Natural killer cell (primary cell): Measurements from ENCODE around the gene RBM33. TPM values are rescaled to one million over a fixed set of nuclear protein-coding genes. Genes with fewer than 3 reads are reported as not detected.
"Not testable (repeated sequence)": the region's sequence is repeated elsewhere in the genome, so short reads cannot be mapped to it uniquely, and the experiment has no call there.

ENCODE experiments used
- ATAC-seq, 3 donors: fragments of 150-1000 bp in 2 of 3; fragments of 200-7000 bp in 1 of 3; cut with Tn5 transposase; 1 replicate in 1 of 3; 2 replicates in 2 of 3; pipeline ENCODE4 v1.10.0; 2021; ENCODE audit warnings: mild to moderate bottlenecking in 2 of 3, moderate library complexity in 2 of 3
- DNase-seq, 2 donors: peaks; one replicate each; pipeline versions ENCODE4 v3.0.0 to v3.0.0-alpha.2; 2013 to 2021; ENCODE audit warnings: mixed read lengths in 1 of 2
- H3K27ac ChIP-seq: one replicate; pipeline ENCODE4 v1.5.1; 2013; ENCODE audit warnings: mild to moderate bottlenecking, low read length
- H3K27me3 ChIP-seq: one replicate; pipeline ENCODE4 v1.6.1; 2013; ENCODE audit warnings: low read length; ENCODE audit not compliant: control insufficient read depth, insufficient read depth
- H3K36me3 ChIP-seq: one replicate; pipeline ENCODE4 v1.6.1; 2013; ENCODE audit warnings: low read length; ENCODE audit not compliant: control insufficient read depth, insufficient read depth
- H3K4me1 ChIP-seq: one replicate; pipeline ENCODE4 v1.6.1; 2013; ENCODE audit warnings: low read length; ENCODE audit not compliant: control insufficient read depth, insufficient read depth
- H3K4me3 ChIP-seq: one replicate; pipeline ENCODE4 v1.5.1; 2013; ENCODE audit warnings: low read length
- H3K9me3 ChIP-seq: one replicate; pipeline ENCODE4 v1.6.1; 2013; ENCODE audit warnings: low read length; ENCODE audit not compliant: control insufficient read depth, insufficient read depth
- H3K27ac Mint-ChIP-seq, 2 donors: one replicate each; pipeline ENCODE4 v1.8.0; 2022; ENCODE audit warnings: mild to moderate bottlenecking in 2 of 2, mixed read lengths in 2 of 2, moderate library complexity in 1 of 2
- H3K27me3 Mint-ChIP-seq, 2 donors: one replicate each; pipeline ENCODE4 v1.8.0; 2022; ENCODE audit warnings: low read depth in 2 of 2, mixed read lengths in 2 of 2
- H3K36me3 Mint-ChIP-seq: one replicate; pipeline ENCODE4 v1.8.0; 2022; ENCODE audit warnings: mixed read lengths
- H3K4me1 Mint-ChIP-seq, 2 donors: one replicate each; pipeline ENCODE4 v1.8.0; 2022; ENCODE audit warnings: mixed read lengths in 2 of 2
- H3K4me3 Mint-ChIP-seq: one replicate; pipeline ENCODE4 v1.8.0; 2022; ENCODE audit warnings: mild to moderate bottlenecking, moderate library complexity, mixed read lengths
- H3K9me3 Mint-ChIP-seq, 2 donors: one replicate each; pipeline ENCODE4 v1.8.0; 2022; ENCODE audit warnings: mixed read lengths in 2 of 2
- WGBS: methylation state at CpG from one replicate; pipeline ENCODE4 v1.1.7; 2013; ENCODE audit warnings: missing lambda C conversion rate; ENCODE audit not compliant: insufficient coverage; 5-methylcytosine and 5-hydroxymethylcytosine counted together
- intact Hi-C: fragments of 100-400 bp; cut with micrococcal nuclease; formaldehyde crosslinking; loops from one replicate; pipeline ENCODE4 v1.14.2; 2022
- total RNA-seq, 4 donors: library from RNA; stranded (reverse); fragments of 120-200 nt in 1 of 4; gene quantifications; one replicate each; pipeline versions ENCODE4 v1.2.3 to v1.2.4, GENCODE V29; 2013 to 2022
- TF ChIP-seq, protein P1 (sequence below): fragments of 200-600 bp; IDR thresholded peaks from one replicate; pipeline ENCODE4 v1.8.0; 2022; ENCODE audit warnings: antibody characterized with exemption

Gene RBM33
- total RNA-seq, 3 donors from 2014 or later (not counting 1 experiment from before 2014, with no cell fraction given) = 161 to 182 (median 182) TPM

DNA sequence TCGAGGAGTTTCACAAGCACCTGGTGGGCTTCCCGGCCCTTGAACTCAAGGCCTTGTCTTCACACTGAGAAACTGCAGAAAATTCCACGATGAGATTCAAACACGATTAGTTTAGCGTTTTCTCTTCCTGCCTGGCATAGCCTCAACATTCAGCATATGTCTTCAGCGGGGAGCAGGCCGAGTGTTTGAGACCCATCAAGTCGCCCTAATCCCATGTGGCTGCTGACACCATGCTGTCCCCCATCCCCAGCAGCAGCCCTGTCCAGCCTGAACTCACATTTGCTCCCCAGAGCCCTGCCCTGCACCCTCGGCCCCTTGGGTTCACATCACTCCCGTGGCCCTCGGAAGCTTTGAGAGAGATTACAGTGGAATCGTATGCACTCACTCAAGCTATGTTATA, 35.3 kb upstream of the RBM33 start:
- no peaks in the 10 kb centered on the region for H3K27me3 ChIP-seq
- no peak overlapping the region for H3K27ac Mint-ChIP-seq
- H3K4me3 Mint-ChIP-seq = no peak overlapping the region
- no peaks in the 10 kb centered on the region for H3K9me3 ChIP-seq
- ATAC-seq (no peak), DNase-seq (no peak)
- no peaks in the 10 kb centered on the region for H3K36me3 ChIP-seq
- TF ChIP-seq, protein P1, sequence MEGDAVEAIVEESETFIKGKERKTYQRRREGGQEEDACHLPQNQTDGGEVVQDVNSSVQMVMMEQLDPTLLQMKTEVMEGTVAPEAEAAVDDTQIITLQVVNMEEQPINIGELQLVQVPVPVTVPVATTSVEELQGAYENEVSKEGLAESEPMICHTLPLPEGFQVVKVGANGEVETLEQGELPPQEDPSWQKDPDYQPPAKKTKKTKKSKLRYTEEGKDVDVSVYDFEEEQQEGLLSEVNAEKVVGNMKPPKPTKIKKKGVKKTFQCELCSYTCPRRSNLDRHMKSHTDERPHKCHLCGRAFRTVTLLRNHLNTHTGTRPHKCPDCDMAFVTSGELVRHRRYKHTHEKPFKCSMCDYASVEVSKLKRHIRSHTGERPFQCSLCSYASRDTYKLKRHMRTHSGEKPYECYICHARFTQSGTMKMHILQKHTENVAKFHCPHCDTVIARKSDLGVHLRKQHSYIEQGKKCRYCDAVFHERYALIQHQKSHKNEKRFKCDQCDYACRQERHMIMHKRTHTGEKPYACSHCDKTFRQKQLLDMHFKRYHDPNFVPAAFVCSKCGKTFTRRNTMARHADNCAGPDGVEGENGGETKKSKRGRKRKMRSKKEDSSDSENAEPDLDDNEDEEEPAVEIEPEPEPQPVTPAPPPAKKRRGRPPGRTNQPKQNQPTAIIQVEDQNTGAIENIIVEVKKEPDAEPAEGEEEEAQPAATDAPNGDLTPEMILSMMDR = no peak
- no peaks in the 10 kb centered on the region for H3K36me3 Mint-ChIP-seq
- no peaks in the 10 kb centered on the region for H3K4me1 ChIP-seq
- H3K4me3 ChIP-seq = no peak overlapping the region
- WGBS = 87% methylated on average over 9 of the region's 12 CpGs
- intact Hi-C loops = no loop called here
- H3K4me1 Mint-ChIP-seq = no peaks in the 10 kb centered on the region
- no peaks in the 10 kb centered on the region for H3K9me3 Mint-ChIP-seq
- peaks cover 10 to 19% of the 10 kb centered on the region in 2 donors for H3K27me3 Mint-ChIP-seq
- no peak overlapping the region for H3K27ac ChIP-seq

DNA sequence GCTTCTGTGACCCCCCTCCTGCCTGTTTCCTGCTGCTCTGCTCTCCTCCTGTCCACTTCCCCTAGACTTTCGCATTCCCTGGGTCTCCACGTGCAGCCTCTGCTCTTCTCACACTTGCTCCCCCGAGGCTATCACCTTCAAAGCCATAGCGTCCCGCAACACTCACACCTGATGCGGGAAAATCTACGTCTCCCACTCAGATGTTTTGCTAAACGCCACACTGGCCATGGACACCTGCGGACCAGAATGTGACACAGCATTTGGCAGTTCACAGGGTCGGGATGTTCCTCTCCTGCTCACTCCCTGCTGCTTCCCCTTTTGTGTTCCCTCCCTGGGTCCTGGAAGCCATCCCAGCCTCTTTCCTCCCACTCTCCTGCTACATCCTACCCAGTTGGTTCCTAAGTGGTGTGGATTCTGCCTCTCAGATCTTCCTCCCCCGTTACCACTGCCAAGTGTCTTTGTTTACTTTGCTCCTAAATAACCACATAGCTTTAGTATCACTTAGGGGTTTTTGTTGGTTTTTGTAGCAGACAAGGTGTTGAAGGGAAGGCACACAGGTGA, 33.7 kb upstream of the RBM33 start:
- DNase-seq (no peak), ATAC-seq (no peak)
- Mint-ChIP-seq H3K36me3 (no peaks in the 10 kb centered on the region), H3K9me3 (no peaks in the 10 kb centered on the region), H3K27ac (no peak overlapping the region), H3K4me3 (no peak overlapping the region), H3K4me1 (peaks cover 0 to 8% of the 10 kb centered on the region in 2 donors), H3K27me3 (peaks cover 7 to 12% of the 10 kb centered on the region in 2 donors)
- H3K27ac ChIP-seq = no peak overlapping the region
- no peaks in the 10 kb centered on the region for H3K4me1 ChIP-seq
- TF ChIP-seq, protein P1 = no peak
- H3K36me3 ChIP-seq = no peaks in the 10 kb centered on the region
- 45% methylated on average over 11 of the region's 11 CpGs for WGBS
- intact Hi-C loops = no loop called here
- no peak overlapping the region for H3K4me3 ChIP-seq
- H3K9me3 ChIP-seq = no peaks in the 10 kb centered on the region
- no peaks in the 10 kb centered on the region for H3K27me3 ChIP-seq

DNA sequence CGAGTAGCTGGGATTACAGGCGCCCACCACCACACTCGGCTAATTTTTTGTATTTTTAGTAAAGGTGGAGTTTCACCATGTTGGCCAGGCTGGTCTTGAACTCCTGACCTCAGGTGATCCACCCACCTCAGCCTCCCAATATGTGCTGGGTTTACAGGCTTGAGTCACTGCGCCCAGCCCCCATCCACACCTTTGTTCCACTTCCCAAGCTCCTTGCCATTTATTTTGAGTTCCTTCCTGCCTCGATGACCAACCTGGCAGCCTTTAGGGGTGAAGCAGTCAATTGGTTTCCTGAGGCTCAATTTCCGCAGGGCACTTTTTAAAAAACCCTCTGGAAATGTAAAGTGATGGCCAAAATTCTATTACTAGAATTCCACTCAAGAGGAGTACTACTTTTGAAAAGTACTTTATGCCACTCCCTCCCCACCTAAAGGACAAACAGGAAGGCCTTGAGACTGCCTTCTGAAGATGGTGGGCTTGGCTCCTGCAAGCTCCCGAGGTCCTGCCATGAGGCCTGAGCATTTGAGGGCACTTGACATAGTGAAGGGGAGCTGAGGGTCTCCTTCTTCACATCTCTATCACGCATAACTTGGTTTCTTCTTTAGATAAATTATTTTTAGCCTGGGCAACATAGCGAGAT, 32.5 kb upstream of the RBM33 start:
- Mint-ChIP-seq H3K9me3 (no peaks in the 10 kb centered on the region), H3K4me1 (peaks cover 0 to 8% of the 10 kb centered on the region in 2 donors), H3K36me3 (no peaks in the 10 kb centered on the region), H3K27me3 (peaks cover 7 to 12% of the 10 kb centered on the region in 2 donors), H3K4me3 (no peak overlapping the region), H3K27ac (no peak overlapping the region)
- Histone ChIP-seq H3K4me1 (no peaks in the 10 kb centered on the region), H3K27me3 (no peaks in the 10 kb centered on the region), H3K9me3 (no peaks in the 10 kb centered on the region), H3K4me3 (no peak overlapping the region), H3K36me3 (no peaks in the 10 kb centered on the region), H3K27ac (no peak overlapping the region)
- TF ChIP-seq, protein P1 = no peak
- WGBS = 87% methylated on average over 4 of the region's 9 CpGs
- ATAC-seq = no peak
- DNase-seq = no peak
- intact Hi-C loops = no loop called here

DNA sequence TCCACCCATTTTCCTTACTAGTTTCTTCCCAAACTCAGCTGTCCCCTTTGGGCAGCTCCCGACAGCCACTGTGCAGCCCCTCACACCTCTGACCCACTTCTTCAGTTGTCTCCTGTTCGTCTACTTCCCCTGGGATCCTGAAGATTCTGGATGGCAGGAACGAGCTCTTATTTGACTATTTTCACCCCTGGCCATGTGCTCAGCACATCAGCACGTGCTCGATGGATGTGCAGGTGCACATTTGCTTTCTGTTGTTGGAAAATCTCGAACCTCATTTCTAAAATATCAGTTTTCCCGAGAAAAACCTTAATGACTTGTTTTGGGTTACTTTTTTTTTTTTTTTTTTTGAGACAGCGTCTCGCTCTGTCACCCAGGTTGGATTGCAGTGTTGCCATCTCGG, 31.8 kb upstream of the RBM33 start:
- H3K36me3 Mint-ChIP-seq = no peaks in the 10 kb centered on the region
- DNase-seq (no peak), ATAC-seq (no peak)
- H3K4me1 ChIP-seq = no peaks in the 10 kb centered on the region
- intact Hi-C loops = no loop called here
- peaks cover 0 to 8% of the 10 kb centered on the region in 2 donors for H3K4me1 Mint-ChIP-seq
- H3K27ac Mint-ChIP-seq = no peak overlapping the region
- peaks cover 7 to 12% of the 10 kb centered on the region in 2 donors for H3K27me3 Mint-ChIP-seq
- H3K27me3 ChIP-seq = no peaks in the 10 kb centered on the region
- H3K9me3 Mint-ChIP-seq = no peaks in the 10 kb centered on the region
- H3K4me3 ChIP-seq = no peak overlapping the region
- no peaks in the 10 kb centered on the region for H3K9me3 ChIP-seq
- WGBS = 86% methylated on average over 9 of the region's 10 CpGs
- TF ChIP-seq, protein P1 = no peak
- no peaks in the 10 kb centered on the region for H3K36me3 ChIP-seq
- H3K4me3 Mint-ChIP-seq = no peak overlapping the region
- no peak overlapping the region for H3K27ac ChIP-seq

- H3K9me3 Mint-ChIP-seq, ATAC-seq, H3K4me3 Mint-ChIP-seq, H3K27ac ChIP-seq, H3K4me1 ChIP-seq, H3K4me3 ChIP-seq, DNase-seq, H3K36me3 ChIP-seq, H3K4me1 Mint-ChIP-seq, H3K27me3 ChIP-seq, H3K36me3 Mint-ChIP-seq, H3K9me3 ChIP-seq, H3K27ac Mint-ChIP-seq, intact Hi-C loops: not testable (repeated sequence)
- whole genome bisulfite sequencing = 96% methylated on average over 6 of the region's 6 CpGs
- H3K27me3 Mint-ChIP-seq = peaks cover 12% of the 10 kb centered on the region in 2 donors
Observed at GRCh38 chr7:155615085-155615484, 29.4 kb upstream of the RBM33 start.
